OCI-M2 (cell line): ENCODE data around the gene MTOR.
"Not testable (repeated sequence)": the region's sequence is repeated elsewhere in the genome, so short reads cannot be mapped to it uniquely, and the experiment has no call there.

Experiments used
- DNase-seq: peaks from one replicate; lab custom pipeline; 2025; ENCODE audit not compliant: unreplicated experiment; lab: John Stamatoyannopoulos, UW

The MTOR gene

DNA sequence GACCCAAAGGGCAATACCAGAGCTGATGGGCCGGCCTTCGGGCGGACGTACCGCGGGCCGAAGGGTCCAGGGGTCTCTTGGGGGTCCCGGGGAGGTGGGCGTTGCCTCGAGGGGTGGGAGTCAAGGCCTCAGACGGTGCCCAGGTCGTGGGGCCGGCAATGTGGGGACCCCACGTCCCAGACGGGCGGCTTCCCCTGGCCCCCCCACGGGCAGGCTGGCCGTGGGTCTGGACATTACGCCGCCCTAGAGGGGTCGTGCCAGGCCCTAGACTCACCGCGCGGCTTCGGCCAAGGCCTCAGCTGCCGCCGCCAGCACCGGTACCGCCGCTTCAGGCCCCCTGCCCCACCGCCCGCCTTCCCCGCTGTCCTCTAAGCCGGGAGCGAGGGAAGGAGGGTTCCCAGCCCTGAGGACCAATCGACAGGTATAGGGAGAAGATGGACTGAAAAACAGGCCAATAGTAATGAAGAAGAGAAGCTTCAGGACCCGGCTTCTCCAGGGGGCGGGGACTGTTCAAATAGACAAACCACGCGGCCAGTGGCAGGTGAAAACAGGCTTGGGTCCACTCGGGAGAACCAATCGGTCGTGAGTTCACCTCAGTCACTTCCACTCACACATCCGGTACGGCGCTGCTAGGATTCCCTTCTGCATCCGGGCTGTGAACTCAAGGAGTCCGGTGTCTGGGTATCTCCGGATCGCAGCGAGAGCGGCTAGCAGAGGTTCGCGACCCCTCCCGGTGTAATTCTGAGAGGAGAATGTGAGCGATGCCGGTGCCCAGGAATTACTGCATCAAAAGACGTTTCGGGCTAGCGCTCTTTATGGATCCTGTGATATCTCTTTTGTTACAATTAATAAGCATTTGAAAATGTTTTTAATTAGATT is at the start of gene MTOR:
MTOR (minus strand) TSS at position 381 of the 879 bp plus-strand sequence. CDS start 3,142 bp downstream, outside the sequence.
- peak; percentile 95 for DNase-seq

DNA sequence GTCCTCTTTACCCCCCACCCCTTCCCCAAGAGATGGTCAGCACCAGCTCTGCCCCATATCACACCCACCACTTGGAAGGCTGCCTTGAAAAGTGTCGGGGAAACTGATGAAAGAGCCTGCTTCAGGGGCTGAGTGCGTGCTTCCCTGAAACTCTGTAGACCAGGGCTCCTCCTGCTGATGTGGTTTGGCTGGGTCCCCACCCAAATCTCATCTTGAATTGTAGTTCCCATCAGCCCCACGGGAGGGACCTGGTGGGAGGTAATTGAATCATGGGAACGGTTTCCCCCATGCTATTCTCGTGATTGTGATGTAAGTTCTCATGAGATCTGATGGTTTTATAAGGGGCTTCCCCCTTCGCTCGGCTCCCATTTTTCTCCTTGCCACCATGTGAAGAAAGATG is 47.0 kb upstream of the MTOR start:
- no peak for DNase-seq

DNA sequence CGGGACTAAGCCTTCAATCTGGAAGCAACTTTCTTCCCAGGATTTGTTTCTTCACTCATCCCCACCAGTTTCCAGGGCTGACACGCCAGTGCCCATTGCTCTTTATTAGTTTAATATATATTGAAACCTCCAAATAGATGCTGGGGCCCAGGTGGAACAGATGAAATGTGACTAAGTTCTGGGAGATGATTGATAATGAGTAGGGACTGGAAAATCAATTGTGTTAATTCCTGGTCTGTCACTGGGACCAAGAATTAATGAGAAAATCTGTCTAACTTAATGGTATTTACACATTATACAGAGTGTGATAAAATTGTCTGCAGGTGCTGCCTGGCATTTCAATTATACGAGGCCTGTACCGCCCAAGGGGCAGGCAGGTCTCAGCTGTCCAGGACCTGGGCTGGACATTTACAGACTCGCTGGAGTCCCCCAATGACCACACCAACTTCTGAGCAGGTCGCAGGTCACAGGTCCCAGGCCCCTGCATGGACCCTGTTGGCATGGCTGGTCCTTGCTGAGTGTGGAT is 46.4 kb upstream of the MTOR start:
- no peak for DNase-seq

DNA sequence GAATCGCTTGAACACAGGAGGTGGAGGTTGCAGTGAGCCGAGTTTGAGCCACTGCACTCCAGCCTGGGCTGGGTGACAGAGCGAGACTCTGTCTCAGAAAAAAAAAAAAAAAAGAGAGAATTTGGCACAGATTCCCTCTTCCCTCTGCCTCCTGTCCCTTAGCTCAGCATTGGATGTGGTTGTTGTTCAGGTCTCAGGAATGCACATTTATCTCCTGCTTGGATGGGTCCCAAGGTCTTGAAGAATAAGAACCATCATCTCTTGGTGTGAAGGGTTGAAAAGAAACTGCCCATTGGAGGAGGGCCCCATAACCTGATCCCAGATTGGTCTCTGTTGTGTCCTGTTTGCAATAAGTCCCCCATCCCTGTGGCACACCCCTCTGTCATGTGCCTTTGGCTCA is 45.5 kb upstream of the MTOR start:
- no peak for DNase-seq

DNA sequence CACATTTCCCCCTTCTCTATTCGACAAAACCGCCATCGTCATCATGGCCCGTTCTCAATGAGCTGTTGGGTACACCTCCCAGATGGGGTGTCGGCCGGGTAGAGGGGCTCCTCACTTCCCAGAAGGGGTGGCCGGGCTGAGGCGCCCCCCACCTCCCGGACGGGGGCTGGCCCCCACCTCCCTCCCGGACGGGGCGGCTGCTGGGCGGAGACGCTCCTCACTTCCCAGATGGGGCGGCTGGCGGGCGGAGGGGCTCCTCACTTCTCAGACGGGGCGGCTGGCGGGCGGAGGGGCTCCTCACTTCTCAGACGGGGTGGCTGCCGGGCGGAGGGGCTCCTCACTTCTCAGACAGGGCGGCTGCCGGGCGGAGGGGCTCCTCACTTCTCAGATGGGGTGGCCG is 43.2 kb upstream of the MTOR start:
- DNase-seq, result not testable (repeated sequence)

DNA sequence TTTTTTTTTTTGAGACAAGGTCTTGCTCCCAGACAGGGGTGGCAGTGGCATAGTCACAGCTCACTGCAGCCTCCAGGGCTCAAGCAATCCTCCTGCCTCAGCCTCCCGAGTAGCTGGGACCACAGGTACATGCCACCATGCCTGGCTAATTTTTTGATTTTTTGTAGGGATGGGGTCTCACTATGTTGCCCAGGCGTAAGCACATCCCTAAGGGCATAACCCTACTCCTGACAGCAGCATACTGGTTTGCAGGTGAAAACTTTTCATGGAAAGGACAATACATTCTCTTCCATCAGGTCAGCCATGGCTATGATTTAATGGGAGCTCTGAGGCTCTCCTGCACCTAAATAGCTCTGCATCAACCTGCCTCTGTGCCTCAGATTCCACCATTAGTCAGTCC is 40.0 kb upstream of the MTOR start:
- no peak for DNase-seq

DNA sequence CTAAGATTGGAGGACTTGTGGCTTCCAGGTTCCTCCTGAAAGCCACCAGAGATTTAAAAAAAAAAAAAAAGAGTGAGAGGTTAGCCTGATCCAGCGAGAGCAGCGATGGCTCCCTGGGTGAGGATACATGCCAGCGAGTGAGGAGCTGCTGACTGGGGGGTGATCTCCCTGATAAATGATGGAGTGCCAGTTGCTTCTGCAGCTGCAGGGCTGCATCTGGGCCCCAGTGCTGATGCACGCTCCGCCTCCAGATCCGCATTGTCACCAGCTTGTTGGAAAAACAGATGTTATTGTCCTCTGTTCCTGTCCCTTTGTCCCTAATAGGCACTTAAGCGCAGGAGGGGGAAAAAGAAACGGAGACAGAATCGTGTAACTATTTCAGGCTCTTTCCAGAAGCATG is 39.2 kb upstream of the MTOR start:
- no peak for DNase-seq

DNA sequence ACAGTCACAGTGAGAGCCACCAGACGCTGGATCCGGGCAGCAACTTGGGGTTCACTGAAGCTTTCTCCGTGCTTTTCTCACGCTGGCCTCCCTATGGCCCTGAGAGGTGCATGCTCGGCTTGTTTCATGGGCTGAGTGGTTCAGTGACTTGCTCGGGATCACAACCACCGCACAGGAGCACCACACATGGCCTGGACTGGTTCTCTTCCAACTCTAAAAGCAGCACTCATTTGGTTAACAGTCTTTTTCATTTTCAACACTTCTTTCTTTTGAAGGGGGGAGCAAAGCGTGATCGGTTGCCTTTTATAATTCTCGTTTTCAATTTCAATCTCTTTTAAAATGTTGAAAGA is 36.8 kb upstream of the MTOR start:
- DNase-seq, result no peak

DNA sequence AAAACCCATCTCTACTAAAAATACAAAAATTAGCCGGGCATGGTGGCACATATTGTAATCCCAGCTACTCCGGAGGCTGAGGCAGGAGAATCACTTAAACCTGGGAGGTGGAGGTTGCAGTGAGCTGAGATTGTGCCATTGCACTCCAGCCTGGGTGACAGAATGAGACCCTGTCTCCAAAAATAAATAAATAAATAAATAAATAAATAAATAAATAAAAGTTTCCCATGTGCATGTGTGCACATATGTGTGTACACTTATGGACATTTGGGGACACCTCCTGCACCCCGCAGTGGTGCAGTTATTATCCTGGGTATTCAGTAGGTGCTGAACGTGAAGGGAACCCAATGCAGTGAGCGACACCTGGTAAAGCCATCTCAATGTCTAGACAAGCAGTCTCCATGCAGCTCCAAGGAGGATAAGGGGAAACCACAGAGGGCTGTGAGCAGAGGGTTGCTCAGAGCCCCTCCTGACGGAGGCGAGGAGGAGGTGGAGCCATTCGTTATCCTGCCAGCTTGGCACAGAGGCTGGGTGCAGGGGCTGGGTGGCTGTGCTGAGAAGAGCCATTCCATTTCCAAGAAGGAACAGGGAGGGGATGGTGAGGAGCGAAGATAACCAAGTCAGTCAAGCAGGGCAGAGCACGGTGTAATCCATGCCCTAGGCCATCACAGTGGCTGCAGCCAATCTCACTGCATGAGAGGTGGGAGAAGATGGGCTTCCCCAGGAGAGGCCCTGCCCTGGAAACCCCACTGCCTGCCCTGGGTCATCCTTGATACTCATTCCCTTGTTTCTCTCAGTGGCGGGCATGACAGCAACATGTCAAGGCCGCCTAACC is 36.3 kb upstream of the MTOR start:
- DNase-seq, result no peak

DNA sequence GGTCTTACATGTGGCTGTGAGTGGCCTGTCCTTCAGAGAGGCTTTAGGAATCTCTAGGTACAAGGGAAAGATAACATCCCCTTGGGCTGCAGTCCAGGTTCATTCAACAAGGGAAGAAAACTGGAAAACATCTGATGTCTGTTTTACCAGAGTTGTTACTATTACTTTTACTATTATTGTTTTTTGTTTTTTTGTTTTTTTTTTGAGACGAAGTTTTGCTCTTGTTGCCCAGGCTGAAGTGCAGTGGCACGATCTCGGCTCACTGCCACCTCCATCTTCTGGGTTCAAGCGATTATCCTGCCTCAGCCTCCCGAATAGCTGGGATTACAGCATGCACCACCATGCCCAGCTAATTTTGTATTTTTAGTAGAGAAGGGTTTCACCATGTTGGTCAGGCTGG is 35.4 kb upstream of the MTOR start:
- DNase-seq, result not testable (repeated sequence)

DNA sequence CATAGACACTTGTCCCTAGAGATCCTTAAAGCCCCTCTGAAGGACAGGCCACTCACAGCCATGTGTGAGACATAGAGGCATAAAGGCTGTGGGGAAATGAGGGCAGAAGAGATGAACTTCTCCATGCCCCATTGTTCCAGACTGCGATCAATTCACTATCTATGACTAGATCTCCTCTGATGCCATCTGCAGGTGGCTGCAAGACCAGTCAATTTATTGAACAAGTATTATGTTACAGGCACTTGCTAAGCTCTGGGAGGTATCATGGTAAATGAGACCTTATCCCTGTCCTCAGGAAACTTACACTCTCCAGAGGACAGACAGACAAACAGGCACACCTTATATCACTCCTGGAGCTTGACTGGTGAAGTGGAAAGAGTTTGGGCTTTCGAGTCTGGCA is 33.6 kb upstream of the MTOR start:
- no peak for DNase-seq

DNA sequence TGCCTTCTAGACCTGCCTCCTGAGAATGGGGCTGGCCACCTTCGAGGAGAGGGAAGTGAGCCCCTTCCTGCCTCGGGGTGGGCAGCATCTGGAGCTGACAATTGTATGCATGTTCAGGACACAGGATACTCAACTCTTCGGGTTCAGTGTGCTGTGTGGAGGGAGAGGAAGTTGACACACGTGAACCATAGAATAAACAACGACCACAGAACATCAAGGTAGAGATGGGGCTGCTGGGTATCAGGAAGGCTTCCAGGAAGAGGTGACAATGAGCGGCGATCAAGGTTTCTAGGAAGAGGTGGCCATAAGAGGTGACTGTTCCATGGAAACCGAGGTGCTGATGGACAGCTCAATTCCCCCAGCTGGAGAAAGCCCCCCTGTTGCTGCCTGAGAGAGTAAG is 32.6 kb upstream of the MTOR start:
- DNase-seq, result no peak

DNA sequence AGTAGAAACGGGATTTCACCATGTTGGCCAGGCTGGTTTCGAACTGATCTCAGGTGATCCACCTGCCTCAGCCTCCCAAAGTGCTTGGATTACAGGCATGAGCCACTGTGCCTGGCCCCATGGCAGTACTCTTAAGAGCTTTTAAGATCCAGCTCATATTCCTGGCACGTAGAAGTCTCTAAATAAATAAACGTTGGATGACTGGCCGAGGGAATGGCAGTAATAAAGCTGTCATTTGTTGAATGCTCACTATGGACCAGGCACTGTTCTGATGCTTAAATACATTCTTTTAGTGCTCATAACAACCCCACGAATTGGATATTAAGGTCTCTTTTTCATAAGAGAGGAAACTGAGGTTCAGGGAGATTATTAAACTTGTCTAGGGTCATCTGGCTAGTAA is 31.5 kb upstream of the MTOR start:
- DNase-seq, result no peak

DNA sequence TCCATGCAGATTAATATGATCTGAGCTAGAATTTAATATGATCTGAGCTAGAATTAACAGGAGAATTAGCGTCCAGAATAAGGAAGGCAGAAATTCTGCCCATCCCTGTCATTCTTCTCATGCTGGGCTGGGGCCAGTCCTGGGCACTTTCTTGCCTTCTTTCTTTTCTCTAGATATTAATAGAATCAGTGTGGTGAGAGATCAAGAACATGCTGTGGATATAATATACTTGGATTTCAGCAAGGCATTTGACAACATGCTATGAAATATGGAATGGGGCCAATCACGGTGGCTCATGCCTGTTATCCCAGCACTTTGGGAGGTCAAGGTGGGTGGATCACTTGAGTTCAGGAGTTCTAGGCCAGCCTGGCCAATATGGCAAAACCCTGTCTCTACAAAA is 28.7 kb upstream of the MTOR start:
- no peak for DNase-seq

DNA sequence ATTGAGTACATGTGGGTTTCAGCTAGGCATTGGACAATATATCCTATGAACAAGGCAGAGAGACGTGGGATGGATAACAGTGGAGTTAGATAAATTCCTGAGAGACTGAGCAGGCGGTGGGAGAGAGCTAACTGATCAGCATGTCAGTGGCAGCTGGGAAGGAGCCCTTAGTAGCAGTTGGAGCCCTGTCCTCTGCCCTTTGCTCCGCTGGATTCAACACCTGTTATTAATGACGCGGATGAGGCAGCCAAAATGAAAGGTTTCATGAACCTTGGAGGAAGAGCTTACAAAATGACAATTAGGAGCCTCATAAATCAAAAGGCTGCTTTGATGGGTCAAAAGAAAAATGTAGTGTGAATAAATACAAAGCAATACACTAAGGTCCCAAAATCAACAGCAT is 26.7 kb upstream of the MTOR start:
- no peak for DNase-seq

DNA sequence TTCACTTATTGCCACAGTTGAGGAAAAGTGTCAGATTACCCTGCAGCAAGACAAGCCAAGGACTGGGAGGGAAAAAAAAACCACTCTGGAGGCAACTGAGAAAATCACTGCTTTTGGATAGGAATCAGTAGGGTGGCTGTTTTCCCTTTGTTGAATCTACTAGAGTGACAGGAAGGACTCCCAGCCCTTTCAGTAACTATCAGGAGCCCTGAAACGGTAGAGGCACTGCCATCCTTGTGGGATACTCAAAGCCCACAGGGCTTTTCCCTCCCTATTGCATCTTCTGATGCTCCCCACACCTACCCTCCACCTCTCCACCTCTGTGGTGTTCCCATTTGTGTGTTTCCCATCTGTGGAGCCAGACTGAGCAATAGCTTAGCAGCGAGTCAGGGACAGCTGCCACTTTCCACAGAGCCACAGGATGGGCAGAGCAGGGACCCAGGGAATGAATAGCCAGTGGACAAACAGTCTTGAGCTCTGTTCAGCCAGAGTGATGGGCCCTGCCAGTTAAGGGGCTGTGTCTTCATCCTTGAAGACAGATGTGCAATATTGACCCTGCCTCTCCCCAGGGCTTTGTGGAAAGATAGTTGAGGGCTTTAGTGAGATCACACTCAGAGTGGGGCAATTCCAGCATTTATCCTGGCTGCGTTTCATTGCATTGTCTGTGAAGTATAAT is 24.5 kb upstream of the MTOR start:
- no peak for DNase-seq

DNA sequence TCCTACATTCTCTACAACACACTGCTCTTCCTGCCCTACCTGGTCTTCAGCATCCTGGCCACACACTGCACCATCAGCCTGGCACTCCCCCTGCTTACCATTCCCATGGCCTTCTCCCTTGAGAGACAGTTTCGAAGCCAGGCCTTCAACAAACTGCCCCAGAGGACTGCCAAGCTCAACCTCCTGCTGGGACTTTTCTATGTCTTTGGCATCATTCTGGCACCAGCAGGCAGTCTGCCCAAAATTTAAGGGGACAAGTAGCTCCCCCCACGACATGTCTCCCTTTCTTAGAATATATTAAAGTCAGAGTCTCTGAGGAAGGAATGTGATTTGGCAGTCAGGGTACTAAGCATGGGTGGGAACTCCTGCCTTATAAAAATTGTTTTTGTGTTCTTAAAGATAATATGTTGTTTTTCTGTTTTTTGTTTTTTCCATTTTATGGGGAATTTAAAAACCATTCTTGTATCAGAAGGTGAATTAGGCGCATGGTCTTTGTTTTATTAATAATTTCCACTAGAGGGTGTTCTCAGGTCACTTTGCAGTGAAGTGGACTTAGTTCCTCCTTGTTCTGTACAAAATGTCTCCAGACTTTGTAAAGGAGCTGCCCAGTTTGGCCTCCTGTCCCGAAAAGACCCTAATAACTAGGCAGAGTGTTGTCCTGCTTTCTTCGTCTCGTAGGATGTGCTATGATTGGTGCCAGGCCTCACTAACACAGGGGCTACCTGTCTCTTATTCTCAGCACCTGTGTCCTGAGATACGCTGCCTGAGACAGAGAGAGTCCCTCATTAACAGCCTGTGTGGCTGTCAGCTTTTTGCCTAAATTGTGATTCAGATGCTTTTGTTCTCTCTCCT is 23.8 kb upstream of the MTOR start:
- DNase-seq, result no peak

DNA sequence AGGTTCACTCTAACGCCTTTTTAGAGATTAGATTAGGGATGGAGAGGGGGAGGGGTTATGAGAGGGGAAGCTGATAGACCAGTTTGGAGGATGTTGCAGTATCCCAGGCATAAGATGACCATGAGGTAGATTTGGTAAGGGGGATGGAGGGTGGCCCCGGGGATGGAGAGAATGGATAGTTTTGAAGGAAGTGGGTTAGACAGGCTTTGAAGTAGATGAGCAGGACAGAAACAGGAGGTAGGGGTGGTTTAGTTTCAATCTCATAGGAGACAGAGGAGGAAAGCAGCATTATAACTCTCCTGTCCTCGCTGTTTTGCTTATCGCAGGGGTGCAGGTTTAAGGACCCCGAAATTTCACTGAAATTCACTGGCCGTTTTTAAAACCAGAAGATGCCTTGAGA is 22.4 kb upstream of the MTOR start:
- no peak for DNase-seq

DNA sequence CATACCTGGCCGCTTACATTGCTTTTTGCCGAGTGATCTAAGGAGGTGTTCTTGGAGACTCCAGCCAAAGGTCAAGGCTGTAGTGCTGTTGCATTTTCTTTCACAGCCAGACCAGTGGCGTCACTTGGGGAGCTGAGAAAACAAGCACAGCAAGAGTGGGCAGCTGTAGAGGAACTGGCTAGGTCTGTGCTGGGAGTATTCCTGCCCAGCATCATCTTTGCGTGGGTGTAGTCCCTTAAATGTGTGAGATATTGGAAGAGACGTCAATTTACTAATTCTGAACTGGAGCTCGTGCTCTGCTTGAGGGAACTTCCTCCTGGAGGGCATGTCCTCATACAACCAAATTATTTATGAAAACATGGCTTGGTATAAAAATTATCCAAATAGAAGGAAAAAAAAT is 20.8 kb upstream of the MTOR start:
- DNase-seq, result no peak

DNA sequence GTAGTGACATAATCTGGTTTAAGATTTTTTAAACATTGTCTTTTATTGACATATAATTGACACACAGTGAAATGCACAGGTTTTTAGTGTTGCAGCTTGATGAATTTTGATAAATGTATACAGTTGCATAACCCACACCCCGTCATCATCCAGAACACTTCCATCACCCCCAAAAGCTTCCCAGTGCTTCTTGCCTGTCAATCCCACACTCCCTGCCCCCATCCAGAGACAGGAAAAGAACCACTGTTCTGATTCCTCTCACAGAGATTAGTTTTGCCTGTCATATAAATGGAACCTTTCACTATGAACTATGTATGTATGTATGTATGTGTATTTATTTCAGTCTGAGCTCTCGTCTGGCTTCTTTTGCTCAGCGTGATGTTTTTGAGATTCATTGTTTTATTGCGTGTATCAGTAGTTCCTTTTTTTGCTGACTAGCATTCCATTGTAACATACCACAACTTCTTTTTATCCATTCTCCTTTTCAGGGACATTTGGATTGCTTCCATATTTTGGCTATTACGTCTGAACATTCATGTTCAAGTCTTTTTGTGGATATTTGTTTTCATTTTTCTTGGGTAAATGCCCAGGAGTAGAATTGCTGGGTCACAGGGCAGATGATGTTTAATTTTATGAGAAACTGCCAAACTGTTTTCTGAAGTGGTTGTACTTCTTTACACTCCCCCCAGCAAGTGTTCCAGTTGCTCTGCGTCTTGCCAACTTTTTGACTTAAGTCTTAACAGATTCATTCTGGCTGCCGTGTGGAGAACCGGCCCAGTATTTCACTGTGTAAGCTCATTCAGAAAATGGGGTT is 19.4 kb upstream of the MTOR start:
- DNase-seq, result no peak
